ENCODE data around the gene CFAP58. TPM values are rescaled to one million over a fixed set of nuclear protein-coding genes. Genes with fewer than 3 reads are reported as not detected.

Gene CFAP58
- total RNA-seq, 4 donors from 2014 or later = 0.71 to 1.6 (median 1.0) TPM

DNA sequence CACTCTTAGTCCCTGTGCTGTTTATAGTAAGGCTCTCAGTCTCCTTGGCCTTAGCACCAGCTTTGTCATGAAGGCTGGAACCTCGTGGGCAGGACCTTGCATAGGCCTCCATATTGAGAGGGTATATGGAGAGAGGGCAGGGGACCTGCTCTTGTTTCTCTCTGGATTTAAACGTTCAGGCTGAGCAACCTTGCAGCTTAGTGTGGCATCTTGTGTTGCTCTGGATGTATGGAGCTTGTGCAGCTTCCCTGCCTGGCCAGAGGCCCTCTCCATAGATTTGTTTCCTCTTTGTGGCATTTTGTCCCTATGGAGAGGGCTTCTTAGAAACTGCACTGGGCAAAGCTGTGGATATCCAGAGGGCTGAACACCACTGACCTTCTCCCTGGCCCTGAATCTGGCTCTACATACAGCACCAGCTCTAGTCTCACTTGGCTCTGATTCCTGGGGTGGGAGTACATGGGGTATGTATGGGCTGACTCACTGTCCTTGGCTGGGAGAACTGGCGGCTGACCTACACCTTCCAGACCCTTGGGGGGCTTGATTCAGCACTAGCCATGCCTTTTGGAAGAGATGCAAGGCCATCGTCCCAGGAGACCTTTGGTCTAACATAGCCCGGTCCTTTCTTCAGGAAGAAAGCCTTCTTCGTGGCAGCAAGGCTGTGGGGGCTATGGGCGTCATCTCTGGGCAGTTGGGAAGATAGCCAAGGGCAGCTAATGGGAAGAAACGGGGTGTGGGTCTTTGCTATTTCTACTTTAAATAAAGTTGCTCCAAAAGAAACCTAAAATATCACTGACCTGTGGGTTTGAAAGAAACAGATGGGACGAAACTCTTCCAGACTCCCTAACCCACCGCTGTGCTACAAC lies 45.8 kb upstream of the CFAP58 start:
- peak overlapping the region in 3 of 4 donors; percentile 24 to 96 (median 50) for H3K27ac ChIP-seq (replicated peaks in 1 of 4)
- H3K27me3 ChIP-seq = no peaks in the 10 kb centered on the region
- H3K4me1 ChIP-seq = peaks cover 77 to 88% (median 83%) of the 10 kb centered on the region in 4 donors
- intact Hi-C loops (cut with DNase I) = no loop called here
- H3K4me3 ChIP-seq = no peak overlapping the region
- DNase-seq (ENCODE audit: extremely low spot score) = peak; percentile 81
- TF ChIP-seq EP300 (IDR thresholded peaks at IDR 0.05) (no peak), POLR2AphosphoS5 (IDR thresholded peaks at IDR 0.05) (no peak), POLR2A (IDR thresholded peaks at IDR 0.05; ENCODE audit: low read depth) (no peak)
- peaks cover 0 to 31% (median 23%) of the 10 kb centered on the region in 4 donors for H3K36me3 ChIP-seq
- no peaks in the 10 kb centered on the region for H3K9me3 ChIP-seq
- 74% methylated on average over 9 of the region's 10 CpGs for WGBS

DNA sequence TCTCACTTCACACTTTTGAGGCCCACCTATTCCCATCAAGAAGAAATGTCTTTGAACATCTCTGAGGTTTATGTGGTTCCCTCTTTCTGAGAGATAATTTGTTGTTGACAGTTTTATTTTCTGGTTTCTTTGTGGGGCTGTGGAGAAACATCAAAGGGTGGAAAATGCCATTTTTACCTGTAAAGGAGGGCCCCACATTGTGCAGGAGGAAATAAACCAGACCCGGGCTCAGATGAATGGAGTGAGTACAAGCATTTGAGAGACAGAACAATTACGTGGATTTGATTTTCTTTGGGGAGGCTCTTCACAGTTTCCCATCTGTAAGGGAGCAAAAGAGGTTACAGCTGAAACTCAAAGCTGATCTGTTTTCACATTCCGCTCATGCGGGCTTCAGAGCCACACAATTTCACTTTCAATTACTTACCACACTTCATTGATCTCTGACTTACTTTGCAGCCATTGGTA lies 45.2 kb upstream of the CFAP58 start:
- Histone ChIP-seq H3K4me1 (peaks cover 73 to 88% (median 81%) of the 10 kb centered on the region in 4 donors), H3K4me3 (no peak overlapping the region), H3K27ac (replicated peaks in 1 of 4) (peak overlapping the region in 2 of 4 donors; percentile 50 to 96), H3K9me3 (no peaks in the 10 kb centered on the region), H3K36me3 (peaks cover 6 to 38% (median 30%) of the 10 kb centered on the region in 4 donors), H3K27me3 (no peaks in the 10 kb centered on the region)
- TF ChIP-seq POLR2AphosphoS5 (IDR thresholded peaks at IDR 0.05) (no peak), EP300 (IDR thresholded peaks at IDR 0.05) (no peak), POLR2A (IDR thresholded peaks at IDR 0.05; ENCODE audit: low read depth) (no peak)
- TF ChIP-seq, protein P1, sequence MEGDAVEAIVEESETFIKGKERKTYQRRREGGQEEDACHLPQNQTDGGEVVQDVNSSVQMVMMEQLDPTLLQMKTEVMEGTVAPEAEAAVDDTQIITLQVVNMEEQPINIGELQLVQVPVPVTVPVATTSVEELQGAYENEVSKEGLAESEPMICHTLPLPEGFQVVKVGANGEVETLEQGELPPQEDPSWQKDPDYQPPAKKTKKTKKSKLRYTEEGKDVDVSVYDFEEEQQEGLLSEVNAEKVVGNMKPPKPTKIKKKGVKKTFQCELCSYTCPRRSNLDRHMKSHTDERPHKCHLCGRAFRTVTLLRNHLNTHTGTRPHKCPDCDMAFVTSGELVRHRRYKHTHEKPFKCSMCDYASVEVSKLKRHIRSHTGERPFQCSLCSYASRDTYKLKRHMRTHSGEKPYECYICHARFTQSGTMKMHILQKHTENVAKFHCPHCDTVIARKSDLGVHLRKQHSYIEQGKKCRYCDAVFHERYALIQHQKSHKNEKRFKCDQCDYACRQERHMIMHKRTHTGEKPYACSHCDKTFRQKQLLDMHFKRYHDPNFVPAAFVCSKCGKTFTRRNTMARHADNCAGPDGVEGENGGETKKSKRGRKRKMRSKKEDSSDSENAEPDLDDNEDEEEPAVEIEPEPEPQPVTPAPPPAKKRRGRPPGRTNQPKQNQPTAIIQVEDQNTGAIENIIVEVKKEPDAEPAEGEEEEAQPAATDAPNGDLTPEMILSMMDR (IDR thresholded peaks at IDR 0.05) = no peak
- 76% methylated on average over 4 of the region's 4 CpGs for WGBS
- DNase-seq (ENCODE audit: extremely low spot score) = no peak
- intact Hi-C loops (cut with DNase I) = no loop called here

DNA sequence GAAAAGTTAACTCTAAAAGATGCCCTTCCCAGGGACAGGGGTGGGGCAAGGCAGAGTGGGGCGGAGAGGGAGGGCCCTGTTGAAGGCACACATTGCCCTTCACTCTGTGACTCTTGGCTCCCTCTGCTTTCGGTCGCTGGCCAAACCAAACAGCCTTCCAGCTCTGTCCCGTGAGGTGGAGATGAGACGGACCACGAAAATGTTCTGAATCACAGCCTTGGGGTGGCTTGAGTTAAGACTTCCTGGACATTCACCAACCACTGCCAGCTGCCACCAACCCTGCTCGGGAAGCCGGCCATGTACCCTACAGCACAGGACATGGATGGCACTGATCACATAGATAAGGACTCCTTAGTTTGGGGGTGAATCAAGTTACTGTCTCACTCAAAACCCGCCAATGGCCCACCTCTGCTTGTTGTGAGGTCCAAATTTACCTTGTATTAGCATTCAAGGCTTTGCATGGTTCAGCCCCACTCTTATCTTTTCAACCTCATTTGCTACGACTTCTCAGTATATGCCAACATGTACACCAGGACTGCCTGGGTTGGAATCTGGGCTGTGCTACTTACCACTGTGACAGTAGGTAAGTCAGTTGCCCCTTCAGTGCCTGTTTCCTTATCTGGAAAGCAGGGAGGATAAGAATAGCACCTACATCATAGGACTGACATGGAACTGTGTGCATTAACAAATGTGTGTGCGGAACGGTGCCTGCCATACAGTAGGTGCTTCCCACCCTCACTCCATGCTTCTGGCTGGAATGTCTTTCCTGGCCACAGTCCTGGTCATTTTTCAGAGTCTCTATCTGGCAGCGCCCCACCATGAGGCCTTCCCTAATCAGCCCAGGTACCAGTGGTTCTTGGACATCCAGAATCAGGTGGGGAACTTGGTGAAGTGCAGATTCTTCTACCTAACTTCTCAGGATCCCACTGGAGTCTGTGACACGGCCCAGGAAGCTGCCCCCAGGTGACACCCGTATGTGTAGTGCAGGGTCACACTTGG lies 43.4 kb upstream of the CFAP58 start:
- Histone ChIP-seq H3K9me3 (no peaks in the 10 kb centered on the region), H3K27me3 (no peaks in the 10 kb centered on the region), H3K4me1 (peaks cover 55 to 75% (median 64%) of the 10 kb centered on the region in 4 donors), H3K4me3 (no peak overlapping the region), H3K36me3 (peaks cover 23 to 56% (median 48%) of the 10 kb centered on the region in 4 donors), H3K27ac (replicated peaks in 1 of 4) (peak overlapping the region; percentile 61 to 96 (median 66))
- TF ChIP-seq EP300 (IDR thresholded peaks at IDR 0.05) (peak; percentile 39), POLR2AphosphoS5 (IDR thresholded peaks at IDR 0.05) (peak; percentile 66 to 85), POLR2A (IDR thresholded peaks at IDR 0.05; ENCODE audit: low read depth) (no peak)
- TF ChIP-seq, protein P1 (IDR thresholded peaks at IDR 0.05) = no peak
- DNase-seq (ENCODE audit: extremely low spot score) = no peak
- 66% methylated on average over 15 of the region's 15 CpGs for WGBS
- intact Hi-C loops (cut with DNase I) = no loop called here

DNA sequence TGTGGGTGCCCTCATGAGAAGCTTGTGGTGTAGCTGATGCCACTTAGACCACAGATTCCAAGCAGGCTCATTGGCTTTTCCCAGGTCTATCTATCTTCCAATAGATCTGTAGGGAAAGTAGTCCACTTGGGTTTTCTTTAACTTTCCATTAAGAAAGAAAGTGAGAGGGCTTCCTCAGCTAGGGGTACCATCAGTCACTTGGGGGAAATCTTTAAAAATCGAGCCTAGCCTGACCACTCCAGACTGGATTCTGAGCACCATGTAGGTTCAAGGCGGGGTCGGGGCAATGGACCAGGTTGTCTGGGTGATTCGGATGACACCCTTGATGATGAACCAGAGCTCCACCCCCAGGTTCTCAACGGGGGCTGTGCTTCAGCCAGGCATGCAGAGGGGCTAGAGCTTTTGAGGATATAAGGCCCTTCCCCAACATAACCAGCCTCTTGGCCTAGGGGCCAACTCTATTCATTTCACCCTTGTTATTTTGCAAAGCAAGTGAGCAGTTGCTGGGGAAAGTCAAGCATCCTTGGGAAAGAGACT lies 42.4 kb upstream of the CFAP58 start:
- no peak for TF ChIP-seq POLR2AphosphoS5 (IDR thresholded peaks at IDR 0.05)
- TF ChIP-seq EP300 (IDR thresholded peaks at IDR 0.05) = no peak
- TF ChIP-seq POLR2A (IDR thresholded peaks at IDR 0.05; ENCODE audit: low read depth) = no peak
- TF ChIP-seq, protein P1 (IDR thresholded peaks at IDR 0.05) = no peak
- Histone ChIP-seq H3K4me1 (peaks cover 53 to 68% (median 62%) of the 10 kb centered on the region in 4 donors), H3K27ac (replicated peaks in 1 of 4) (peak overlapping the region in 3 of 4 donors; percentile 48 to 96 (median 69)), H3K36me3 (peaks cover 28 to 66% (median 54%) of the 10 kb centered on the region in 4 donors), H3K4me3 (no peak overlapping the region), H3K9me3 (no peaks in the 10 kb centered on the region), H3K27me3 (no peaks in the 10 kb centered on the region)
- WGBS = 88% methylated on average over 3 of the region's 5 CpGs
- no peak for DNase-seq (ENCODE audit: extremely low spot score)
- intact Hi-C loops (cut with DNase I) = no loop called here
